Stimulated activated CD4-positive, alpha-beta T cell treated with anti-CD3 and anti-CD28 coated beads, TNF-alpha, amount 100 ng/mL, for 48 hours (primary cell): ENCODE data around the gene STIMATE.

Experiments
- DNase-seq, 3 donors: peaks; one replicate each; pipeline ENCODE4 v3.0.0-alpha.2; 2020; ENCODE audit warnings: low read depth in 3 of 3

STIMATE gene

DNA sequence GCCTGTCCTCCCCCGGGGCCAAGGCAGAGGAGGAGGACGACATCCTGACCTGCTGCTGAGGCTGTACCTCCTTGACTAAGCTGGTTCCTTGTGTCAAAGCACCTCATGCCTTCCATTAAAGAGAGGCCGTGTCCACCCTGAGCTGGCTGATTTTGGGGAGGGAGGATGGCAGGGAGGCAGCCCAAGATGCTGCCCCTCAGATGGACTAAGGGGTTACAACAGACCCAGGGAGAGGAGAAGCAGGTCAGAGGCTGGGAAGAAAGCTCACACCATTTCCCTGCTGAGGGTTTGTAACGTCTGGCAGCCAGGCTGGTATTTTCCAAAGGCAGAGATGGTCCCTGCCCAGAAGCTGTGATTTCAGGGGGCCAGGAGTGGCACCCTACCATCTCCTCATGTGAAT lies 105.4 kb downstream of the STIMATE start:
- no peak for DNase-seq

DNA sequence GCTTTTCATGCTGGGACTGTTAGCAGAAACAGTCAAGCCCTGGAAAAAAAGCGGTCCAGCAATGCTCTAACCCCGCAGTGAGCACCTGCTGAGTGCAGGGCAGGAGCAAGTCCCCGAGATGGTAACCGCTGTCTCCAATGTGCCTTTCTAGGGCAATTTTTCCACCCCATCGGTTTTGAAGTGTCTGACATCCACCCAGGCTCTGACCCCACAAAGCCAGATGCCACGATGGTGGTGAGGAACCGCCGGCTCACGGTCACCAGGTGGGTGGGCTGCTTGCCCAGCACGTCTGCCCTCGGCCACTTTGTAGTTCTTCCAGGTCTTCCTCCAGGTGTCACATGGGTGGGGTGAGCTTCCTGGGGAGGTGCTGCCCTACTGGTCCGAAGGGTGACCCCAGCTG lies 106.0 kb downstream of the STIMATE start:
- DNase-seq = no peak

DNA sequence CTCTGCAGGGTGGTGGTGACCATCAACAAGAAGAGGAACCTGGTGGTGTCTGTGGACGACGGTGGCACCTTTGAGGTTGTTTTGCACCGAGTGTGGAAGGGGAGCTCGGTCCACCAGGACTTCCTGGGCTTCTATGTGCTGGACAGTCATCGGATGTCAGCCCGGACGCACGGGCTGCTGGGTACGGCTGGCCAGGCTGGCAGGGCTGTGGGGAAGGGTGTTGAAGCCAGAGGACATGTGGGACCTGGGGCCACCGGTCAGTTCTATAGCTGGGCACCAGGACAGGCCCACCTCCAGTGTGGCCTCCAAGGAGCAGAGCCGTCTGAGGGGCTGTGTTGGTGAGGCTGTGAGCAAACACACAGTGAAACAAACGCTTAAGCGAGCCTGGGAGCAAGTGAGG lies 106.6 kb downstream of the STIMATE start:
- DNase-seq = no peak

DNA sequence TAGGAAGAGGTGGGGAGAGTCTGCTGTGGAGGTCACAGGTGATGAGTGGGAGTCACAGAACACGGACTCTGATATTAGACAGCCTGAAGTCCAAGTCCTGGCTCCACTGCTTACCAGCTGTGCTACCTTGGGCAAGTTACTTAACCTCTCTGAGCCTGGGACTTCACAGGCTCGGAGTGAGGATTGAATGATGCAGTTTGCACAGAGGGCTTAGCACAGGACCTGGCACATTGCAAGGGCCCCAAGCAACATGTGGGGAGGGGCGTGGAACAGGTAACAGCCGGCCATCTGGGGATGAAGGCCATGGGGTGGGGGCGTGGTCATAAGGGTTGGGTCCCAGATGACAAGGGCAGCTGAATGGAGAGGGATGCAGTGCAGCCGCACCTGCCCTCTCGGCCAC lies 107.0 kb downstream of the STIMATE start:
- DNase-seq = no peak

DNA sequence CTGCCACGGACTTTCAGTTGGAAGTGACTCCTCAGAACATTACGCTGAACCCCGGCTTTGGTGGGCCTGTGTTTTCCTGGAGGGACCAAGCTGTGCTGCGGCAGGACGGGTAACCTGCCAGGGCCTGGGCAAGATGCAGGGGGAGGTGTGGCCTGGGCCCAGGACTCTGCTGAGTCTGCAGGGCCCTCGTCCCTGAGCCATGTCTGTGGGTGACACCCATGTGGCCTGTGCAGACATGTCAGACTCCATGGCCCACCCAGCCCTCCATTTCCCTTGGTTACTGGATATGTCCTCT lies 107.7 kb downstream of the STIMATE start:
- no peak for DNase-seq

DNA sequence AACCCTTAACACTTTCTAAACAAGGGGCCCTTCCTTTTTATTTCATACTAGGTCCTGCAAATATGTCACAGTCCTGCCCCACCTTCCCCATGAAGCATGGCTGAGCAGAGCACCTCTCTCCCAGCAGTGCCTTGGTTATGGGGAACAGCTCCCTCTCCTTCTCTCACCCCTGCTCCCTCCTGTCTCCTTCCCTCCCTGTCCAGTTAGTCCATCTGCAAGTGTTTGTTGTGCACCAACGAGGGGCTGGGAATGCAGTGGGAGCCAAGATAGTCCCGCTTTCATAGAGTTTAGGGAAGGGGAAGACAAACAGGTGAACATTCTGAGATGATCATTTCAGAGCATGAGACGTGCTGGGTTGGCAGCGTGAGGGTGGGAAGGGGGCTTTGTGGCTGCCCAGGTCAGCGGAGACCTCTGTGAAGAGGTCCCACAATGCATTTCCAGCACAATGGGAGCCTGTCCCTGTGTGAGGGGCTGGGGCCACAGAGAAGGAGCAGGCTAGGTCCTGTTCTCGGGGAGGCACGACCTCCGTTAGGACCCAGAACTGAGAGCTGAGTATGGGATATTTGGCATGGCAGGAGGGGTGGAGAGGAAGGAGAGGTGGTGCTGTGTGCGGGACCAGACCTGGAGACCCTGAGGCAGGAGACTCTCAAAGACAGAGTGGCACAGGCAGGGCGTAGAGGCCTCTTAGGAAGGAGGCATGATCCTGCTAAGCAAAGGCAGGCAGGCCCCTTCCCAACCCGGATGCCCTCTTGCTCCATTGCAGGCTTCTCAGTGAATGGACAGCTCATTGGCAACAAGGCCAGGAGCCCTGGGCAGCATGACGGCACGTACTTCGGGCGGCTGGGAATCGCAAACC lies 108.2 kb downstream of the STIMATE start:
- DNase-seq = no peak

DNA sequence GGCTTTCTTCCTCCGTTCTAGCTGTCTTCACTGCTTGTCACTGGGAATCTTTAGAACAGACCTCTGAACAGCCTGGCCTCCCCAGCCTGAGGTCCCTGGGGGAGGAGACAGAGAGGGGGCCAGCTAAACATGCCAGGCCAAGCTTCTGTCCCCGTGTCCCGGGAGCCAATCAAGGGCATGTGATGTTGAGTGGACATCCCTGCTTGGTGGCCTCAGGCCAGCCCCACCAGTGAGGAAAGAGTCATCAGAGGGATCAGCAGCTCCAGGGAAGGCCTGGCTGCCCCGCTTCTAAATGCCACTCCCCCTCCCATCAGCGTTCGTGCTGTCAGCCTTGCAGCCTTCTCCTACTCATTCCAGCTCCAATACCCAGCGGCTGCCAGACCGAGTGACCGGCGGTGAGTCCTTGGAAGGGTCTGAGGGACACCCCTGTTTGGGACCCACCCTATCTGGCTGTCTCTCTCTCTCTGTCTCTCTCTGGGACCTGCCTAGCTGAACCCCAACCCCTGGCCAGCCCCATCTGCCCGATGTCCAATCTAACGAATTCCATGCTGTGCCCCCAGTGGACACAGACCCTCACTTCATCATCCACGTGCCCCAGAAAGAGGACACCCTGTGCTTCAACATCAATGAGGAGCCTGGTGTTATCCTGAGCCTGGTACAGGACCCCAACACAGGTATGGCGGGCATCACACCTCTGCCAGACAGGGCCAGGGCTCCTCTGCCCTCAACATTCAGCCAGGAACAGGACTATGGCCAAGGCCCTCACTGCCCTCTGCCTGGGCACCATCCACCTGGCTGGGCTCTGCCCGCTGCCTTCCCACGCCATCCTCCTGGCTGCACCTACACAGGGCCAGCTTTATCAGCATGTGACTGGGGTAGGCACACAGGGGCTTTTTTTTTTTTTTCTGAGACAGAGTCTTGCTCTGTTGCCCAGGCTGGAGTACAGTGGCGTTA lies 109.4 kb downstream of the STIMATE start:
- DNase-seq = no peak

DNA sequence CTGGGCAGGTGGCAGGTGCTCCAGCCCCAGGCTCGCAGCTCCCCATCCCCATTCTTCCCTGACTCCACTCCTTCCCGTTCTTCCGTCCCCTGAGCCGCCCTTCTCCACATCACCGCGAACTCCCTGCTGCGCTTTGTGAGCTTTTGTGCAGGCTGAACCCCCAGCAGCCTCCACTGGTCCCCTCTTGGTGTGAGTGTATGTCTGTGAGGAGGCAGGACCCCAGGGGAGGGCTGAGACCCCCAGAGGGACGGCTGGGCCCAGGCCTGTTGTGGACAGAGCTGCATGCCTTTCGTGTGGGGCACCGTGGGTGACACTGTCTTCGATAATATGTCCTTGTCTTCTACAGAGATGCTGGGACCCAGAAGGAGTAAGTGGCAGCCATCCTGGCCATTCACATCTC lies 110.1 kb downstream of the STIMATE start:
- DNase-seq = no peak
